PC-3 (cell line): ENCODE measurements around the gene STRN3. TPM values are rescaled to one million over a fixed set of nuclear protein-coding genes. Genes with fewer than 3 reads are reported as not detected.
"Not testable (repeated sequence)": the region's sequence is repeated elsewhere in the genome, so short reads cannot be mapped to it uniquely, and the experiment has no call there.

ENCODE experiments used
- ATAC-seq: fragments of 200-7000 bp; cut with Tn5 transposase; 2 replicates; pipeline ENCODE4 v1.9.1; 2020; ENCODE audit warnings: mild to moderate bottlenecking, moderate library complexity
- BruUV-seq: library from RNA; stranded (reverse); fragments of 400-500 nt; replicated peaks from 2 replicates; lab custom pipeline; 2021; lab: Mats Ljungman, UMichigan
- CTCF ChIA-PET: fragments of 300-600 bp; sonication (Branson Sonifier 250); formaldehyde crosslinking; loops from one replicate; lab custom pipeline; 2022; ENCODE audit warnings: antibody characterized with exemption; lab: Charles Lee
- POLR2A ChIA-PET: fragments of 300-600 bp; sonication (Branson Sonifier 250); formaldehyde crosslinking; loops from one replicate; lab custom pipeline; 2022; ENCODE audit warnings: antibody characterized with exemption; ENCODE audit not compliant: unreplicated experiment; lab: Charles Lee
- DNase-seq: peaks from one replicate; pipeline ENCODE4 v3.0.0-alpha.2; 2015
- H2AFZ ChIP-seq: fragments of 300-600 bp; sonication (generic); 2 replicates; pipeline ENCODE4 v1.6.0; 2016; ENCODE audit warnings: antibody characterized with exemption, low read length
- H3F3A ChIP-seq: fragments of 300-600 bp; sonication (generic); one replicate; pipeline ENCODE4 v1.6.0; 2017; ENCODE audit warnings: antibody characterized with exemption, low read length, control low read depth, mild to moderate bottlenecking; ENCODE audit not compliant: unreplicated experiment
- H3K27ac ChIP-seq: fragments of 300-600 bp; sonication (generic); 2 replicates; pipeline ENCODE4 v1.5.1; 2016; ENCODE audit warnings: mild to moderate bottlenecking, low read length
- H3K27me3 ChIP-seq: fragments of 300-600 bp; sonication (generic); 2 replicates; pipeline ENCODE4 v1.6.1; 2016; ENCODE audit warnings: low read length, mixed read lengths
- H3K36me3 ChIP-seq: fragments of 300-600 bp; sonication (generic); 2 replicates; pipeline ENCODE4 v1.6.1; 2016; ENCODE audit warnings: low read depth, mixed run types, low read length, mixed read lengths
- H3K4me1 ChIP-seq: fragments of 300-600 bp; sonication (generic); 2 replicates; pipeline ENCODE4 v1.5.1; 2016; ENCODE audit warnings: low read length; ENCODE audit not compliant: insufficient read depth
- H3K4me2 ChIP-seq: fragments of 300-600 bp; sonication (generic); 2 replicates; pipeline ENCODE4 v1.6.0; 2016; ENCODE audit warnings: low read length
- H3K4me3 ChIP-seq: fragments of 300-600 bp; sonication (generic); 2 replicates; pipeline ENCODE4 v1.5.1; 2016; ENCODE audit warnings: mild to moderate bottlenecking, low read length, mixed read lengths
- H3K79me2 ChIP-seq: fragments of 300-600 bp; sonication (generic); 2 replicates; pipeline ENCODE4 v1.6.1; 2017; ENCODE audit warnings: low read length, mixed read lengths
- H3K9ac ChIP-seq: fragments of 300-600 bp; sonication (generic); 2 replicates; pipeline ENCODE4 v1.6.0; 2016; ENCODE audit warnings: mild to moderate bottlenecking, low read length
- H3K9me2 ChIP-seq: fragments of 300-600 bp; sonication (generic); replicated peaks from 2 replicates; pipeline ENCODE4 v1.6.1; 2016; ENCODE audit warnings: mixed run types, low read length, mixed read lengths
- H3K9me3 ChIP-seq: fragments of 300-600 bp; sonication (generic); 2 replicates; pipeline ENCODE4 v1.6.1; 2016; ENCODE audit warnings: low read length, mixed read lengths
- H4K20me1 ChIP-seq: fragments of 300-600 bp; sonication (generic); 2 replicates; pipeline ENCODE4 v1.6.1; 2016; ENCODE audit warnings: low read length, mixed read lengths
- EZH2 ChIP-seq: fragments of 300-600 bp; sonication (generic); IDR thresholded peaks from one replicate; pipeline ENCODE4 v1.6.1; 2017; ENCODE audit warnings: antibody characterized with exemption, mild to moderate bottlenecking, low read length; ENCODE audit not compliant: unreplicated experiment
- EZH2phosphoT487 ChIP-seq: fragments of 300-600 bp; sonication (generic); IDR thresholded peaks from 2 replicates; pipeline ENCODE4 v1.6.1; 2018; ENCODE audit warnings: mild to moderate bottlenecking, antibody characterized with exemption, low read length, borderline replicate concordance
- intact Hi-C: fragments of 100-400 bp; cut with micrococcal nuclease; formaldehyde crosslinking; loops from 2 replicates; pipeline ENCODE4 v1.9.0; 2023
- total RNA-seq: library from RNA; depleted of rRNA; stranded (reverse); fragments of >200 nt; gene quantifications from 2 replicates; pipeline ENCODE4 v1.2.3, GENCODE V29; 2014
- TF ChIP-seq, protein P1 (sequence below): fragments of 300-600 bp; sonication (generic); conservative IDR thresholded peaks from 2 replicates; pipeline ENCODE4 v1.5.1; 2017; ENCODE audit warnings: antibody characterized with exemption, low read depth, mild to moderate bottlenecking, low read length

STRN3 gene
- total RNA-seq, 1 experiment from 2014 or later: 41.4 TPM

DNA sequence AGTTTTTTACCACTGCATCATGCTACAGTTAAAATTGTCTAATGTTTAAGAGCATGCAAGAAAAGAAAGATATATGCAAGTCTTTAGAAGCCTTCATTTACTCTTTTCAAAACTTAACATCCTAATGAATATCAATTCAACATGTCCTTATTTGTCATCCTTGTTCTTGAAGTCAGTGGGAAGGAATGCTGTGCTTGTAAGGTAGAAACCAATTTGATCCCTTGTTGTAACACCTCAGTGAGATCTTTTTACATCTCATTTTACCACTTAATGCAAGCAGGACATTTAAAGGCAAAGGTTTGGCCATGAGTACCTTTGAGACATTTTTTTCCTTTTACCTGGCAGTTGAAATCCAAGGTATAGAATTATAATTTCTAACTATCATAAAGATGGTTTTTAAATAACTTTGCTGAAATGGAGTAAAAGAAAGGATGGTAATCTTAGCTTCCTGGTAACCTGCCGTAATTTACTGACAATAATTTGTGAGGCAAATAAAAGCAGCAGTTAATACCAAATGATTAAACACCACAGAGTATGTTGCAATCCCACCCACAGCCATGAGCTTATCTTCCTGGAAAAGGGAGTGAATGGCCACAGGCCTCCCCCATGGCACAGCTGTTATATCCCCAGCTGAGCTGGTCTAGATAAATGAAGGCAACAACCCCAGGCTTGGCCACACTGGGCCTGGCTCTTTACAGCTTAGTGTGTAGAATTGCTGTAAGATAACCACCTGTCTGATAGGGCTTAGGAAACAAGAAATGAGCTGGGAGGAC lies 33.2 kb upstream of the STRN3 start:
- CTCF ChIA-PET: no interaction called here
- Histone ChIP-seq H3K27ac (no peak overlapping the region), H3K9me2 (no peaks in the 10 kb centered on the region), H3K9me3 (no peaks in the 10 kb centered on the region), H3K79me2 (no peaks in the 10 kb centered on the region), H3K27me3 (no peaks in the 10 kb centered on the region), H3K9ac (no peak overlapping the region), H3K4me2 (no peak overlapping the region), H3K36me3 (no peaks in the 10 kb centered on the region), H2AFZ (no peak overlapping the region), H3K4me3 (no peak overlapping the region), H3K4me1 (peaks cover 13% of the 10 kb centered on the region), H4K20me1 (no peaks in the 10 kb centered on the region), H3F3A (no peaks in the 10 kb centered on the region)
- peak; percentile 15; the same call in 1 of the 2 replicates for ATAC-seq
- POLR2A ChIA-PET: no interaction called here
- peak; percentile 33 for DNase-seq
- intact Hi-C loops: no loop called here
- TF ChIP-seq EZH2 (no peak), EZH2phosphoT487 (no peak)
- TF ChIP-seq, protein P1, sequence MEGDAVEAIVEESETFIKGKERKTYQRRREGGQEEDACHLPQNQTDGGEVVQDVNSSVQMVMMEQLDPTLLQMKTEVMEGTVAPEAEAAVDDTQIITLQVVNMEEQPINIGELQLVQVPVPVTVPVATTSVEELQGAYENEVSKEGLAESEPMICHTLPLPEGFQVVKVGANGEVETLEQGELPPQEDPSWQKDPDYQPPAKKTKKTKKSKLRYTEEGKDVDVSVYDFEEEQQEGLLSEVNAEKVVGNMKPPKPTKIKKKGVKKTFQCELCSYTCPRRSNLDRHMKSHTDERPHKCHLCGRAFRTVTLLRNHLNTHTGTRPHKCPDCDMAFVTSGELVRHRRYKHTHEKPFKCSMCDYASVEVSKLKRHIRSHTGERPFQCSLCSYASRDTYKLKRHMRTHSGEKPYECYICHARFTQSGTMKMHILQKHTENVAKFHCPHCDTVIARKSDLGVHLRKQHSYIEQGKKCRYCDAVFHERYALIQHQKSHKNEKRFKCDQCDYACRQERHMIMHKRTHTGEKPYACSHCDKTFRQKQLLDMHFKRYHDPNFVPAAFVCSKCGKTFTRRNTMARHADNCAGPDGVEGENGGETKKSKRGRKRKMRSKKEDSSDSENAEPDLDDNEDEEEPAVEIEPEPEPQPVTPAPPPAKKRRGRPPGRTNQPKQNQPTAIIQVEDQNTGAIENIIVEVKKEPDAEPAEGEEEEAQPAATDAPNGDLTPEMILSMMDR: no peak
- no TSS peak for BruUV-seq

DNA sequence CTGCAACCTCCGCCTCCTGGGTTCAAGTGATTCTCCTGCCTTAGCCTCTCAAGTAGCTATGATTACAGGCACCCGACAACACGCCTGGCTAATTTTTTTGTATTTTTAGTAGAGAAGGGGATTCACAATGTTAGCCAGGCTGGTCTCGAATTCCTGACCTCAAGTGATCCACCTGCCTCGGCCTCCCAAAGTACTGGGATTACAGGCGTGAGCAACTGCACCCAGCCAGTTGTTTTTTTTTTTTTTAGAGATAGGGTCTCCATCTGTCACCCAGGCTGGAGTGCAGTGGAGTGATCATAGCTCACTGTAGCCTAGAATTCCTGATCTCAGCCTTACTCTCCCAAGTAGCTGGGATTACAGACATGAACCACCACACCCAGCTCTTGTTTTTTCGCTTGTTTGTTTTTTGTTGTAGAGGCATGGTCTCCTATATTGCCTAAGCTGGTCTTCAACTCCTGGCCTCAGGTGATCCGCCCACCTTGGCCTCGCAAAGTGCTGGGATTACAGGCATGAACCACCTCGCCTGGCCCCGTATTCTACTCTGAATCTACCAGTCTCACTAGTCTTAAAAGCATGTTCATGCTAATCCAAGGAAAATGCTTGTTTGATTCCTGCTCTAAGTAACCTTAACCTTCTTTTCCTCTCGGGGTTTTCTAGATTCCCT lies 31.7 kb upstream of the STRN3 start:
- no TSS peak for BruUV-seq
- Histone ChIP-seq H3K79me2 (no peaks in the 10 kb centered on the region), H3K4me3 (no peak overlapping the region), H3K27me3 (no peaks in the 10 kb centered on the region), H3F3A (no peaks in the 10 kb centered on the region), H3K4me2 (no peak overlapping the region), H3K4me1 (peaks cover 13% of the 10 kb centered on the region), H3K36me3 (no peaks in the 10 kb centered on the region), H3K9me3 (no peaks in the 10 kb centered on the region), H3K9me2 (no peaks in the 10 kb centered on the region), H3K9ac (no peak overlapping the region), H2AFZ (no peak overlapping the region), H4K20me1 (no peaks in the 10 kb centered on the region), H3K27ac (no peak overlapping the region)
- DNase-seq: no peak
- ChIA-PET CTCF (no interaction called here), POLR2A (no interaction called here)
- intact Hi-C loops: no loop called here
- TF ChIP-seq, protein P1: no peak
- TF ChIP-seq EZH2phosphoT487 (no peak), EZH2 (no peak)
- no peak for ATAC-seq

DNA sequence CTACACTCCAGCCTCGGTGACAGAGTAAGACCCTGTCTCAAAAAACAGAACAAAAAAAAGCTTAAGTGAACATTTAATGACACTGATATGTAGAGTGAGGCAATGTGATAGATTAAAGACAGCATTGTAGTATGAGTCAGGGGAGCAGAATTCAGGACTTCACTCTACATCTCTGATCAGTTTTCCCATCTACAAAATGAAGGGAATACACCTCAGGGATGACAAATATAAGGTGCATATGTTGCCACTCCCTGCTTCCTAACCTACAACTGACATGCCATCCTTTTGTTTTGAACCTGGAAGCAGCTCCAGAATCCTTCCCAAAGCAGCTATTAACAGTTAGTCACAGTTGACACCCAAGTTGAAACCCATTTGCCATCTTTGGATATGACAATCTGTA lies 30.9 kb upstream of the STRN3 start:
- H4K20me1 ChIP-seq: no peaks in the 10 kb centered on the region
- ChIA-PET CTCF (no interaction called here), POLR2A (no interaction called here)
- TF ChIP-seq, protein P1: no peak
- no peaks in the 10 kb centered on the region for H3K9me3 ChIP-seq
- no peak overlapping the region for H3K9ac ChIP-seq
- H3K4me1 ChIP-seq: peaks cover 13% of the 10 kb centered on the region
- H3K4me2 ChIP-seq: no peak overlapping the region
- ATAC-seq (peak; percentile 18; the same call in 1 of the 2 replicates), DNase-seq (peak; percentile 34)
- intact Hi-C loops: no loop called here
- H3K36me3 ChIP-seq: no peaks in the 10 kb centered on the region
- H3K27ac ChIP-seq: no peak overlapping the region
- no peak overlapping the region for H3K4me3 ChIP-seq
- H2AFZ ChIP-seq: no peak overlapping the region
- H3K27me3 ChIP-seq: no peaks in the 10 kb centered on the region
- no peaks in the 10 kb centered on the region for H3F3A ChIP-seq
- no TSS peak for BruUV-seq
- no peaks in the 10 kb centered on the region for H3K79me2 ChIP-seq
- no peaks in the 10 kb centered on the region for H3K9me2 ChIP-seq

DNA sequence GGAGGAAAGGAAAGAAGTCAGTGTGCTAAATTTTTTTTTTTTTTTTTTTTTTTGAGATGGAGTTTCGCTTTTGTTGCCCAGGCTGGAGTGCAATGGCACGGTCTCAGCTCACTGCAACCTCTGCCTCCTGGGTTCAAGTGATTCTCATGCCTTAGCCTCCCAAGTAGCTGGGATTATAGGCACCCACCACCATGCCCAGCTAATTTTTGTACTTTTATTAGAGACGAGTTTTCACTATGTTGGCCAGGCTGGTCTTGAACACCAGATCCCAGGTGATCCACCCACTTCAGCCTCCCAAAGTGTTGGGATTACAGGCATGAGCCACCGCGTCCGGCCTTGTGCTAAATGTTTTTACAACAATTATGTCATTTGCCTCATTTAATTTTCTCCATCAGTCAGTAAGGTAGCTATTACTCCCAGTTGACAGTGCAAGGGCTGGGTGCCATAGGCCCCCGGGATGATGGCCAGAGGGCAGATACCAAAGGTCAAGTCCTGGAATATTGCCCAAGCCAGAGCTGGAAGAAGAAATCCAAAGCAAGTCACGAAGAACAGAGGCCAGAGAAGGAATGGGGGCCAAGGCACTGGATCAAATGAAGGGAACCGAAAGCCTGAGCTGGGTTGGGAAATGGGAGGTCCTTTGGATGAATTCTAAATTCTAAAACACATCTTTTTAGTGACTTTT lies 26.9 kb upstream of the STRN3 start:
- H3K27me3 ChIP-seq, H3K4me1 ChIP-seq, H3K36me3 ChIP-seq, intact Hi-C loops, H3K4me2 ChIP-seq, H3K27ac ChIP-seq, H3K9me3 ChIP-seq, DNase-seq, H2AFZ ChIP-seq, BruUV-seq, ATAC-seq, H3K4me3 ChIP-seq, CTCF ChIA-PET, H3K79me2 ChIP-seq, H3K9me2 ChIP-seq, POLR2A ChIA-PET, H4K20me1 ChIP-seq, H3F3A ChIP-seq, H3K9ac ChIP-seq: not testable (repeated sequence)
